ENCODE measurements around the gene VWC2L. TPM values are rescaled to one million over a fixed set of nuclear protein-coding genes. Genes with fewer than 3 reads are reported as not detected.

The VWC2L gene
- polyA plus RNA-seq, 1 donor, result 0.03 TPM

DNA sequence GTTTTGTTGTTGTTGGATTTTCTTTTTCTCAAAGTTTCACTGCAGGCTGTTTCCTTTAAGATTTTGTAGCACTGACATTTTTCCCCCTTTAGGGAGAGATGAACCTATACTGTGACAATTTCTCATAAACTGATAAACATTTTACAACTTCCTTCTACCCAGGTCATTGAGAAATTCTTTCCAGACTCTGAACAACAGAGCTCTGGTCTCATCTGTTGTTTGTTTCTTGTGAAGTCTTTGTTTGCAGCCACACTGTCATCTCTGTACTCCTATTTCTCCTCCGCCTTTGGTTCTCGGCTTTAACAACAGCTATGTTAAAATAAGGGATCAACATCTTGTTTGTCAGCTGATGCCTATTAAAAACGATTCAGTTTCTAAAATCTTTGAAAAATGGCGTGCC is 167.6 kb downstream of the VWC2L start:
- no peak overlapping the region for H3K4me3 ChIP-seq (ENCODE audit: low read length)
- H3K27me3 ChIP-seq (ENCODE audit: control insufficient read depth, insufficient read depth, low read length), result no peaks in the 10 kb centered on the region
- H3K9me3 ChIP-seq (ENCODE audit: control insufficient read depth, low read depth, low read length), result no peaks in the 10 kb centered on the region
- DNase-seq, result no peak
- H3K36me3 ChIP-seq (ENCODE audit: control insufficient read depth, insufficient read depth, low read length), result no peaks in the 10 kb centered on the region
- H3K4me1 ChIP-seq (ENCODE audit: control insufficient read depth, insufficient read depth, low read length), result no peaks in the 10 kb centered on the region
- WGBS (ENCODE audit: insufficient coverage, low lambda C conversion rate), result no CpG with 5 or more reads among the region's 4 CpGs
- no peak overlapping the region for H3K27ac ChIP-seq (ENCODE audit: low read length)

DNA sequence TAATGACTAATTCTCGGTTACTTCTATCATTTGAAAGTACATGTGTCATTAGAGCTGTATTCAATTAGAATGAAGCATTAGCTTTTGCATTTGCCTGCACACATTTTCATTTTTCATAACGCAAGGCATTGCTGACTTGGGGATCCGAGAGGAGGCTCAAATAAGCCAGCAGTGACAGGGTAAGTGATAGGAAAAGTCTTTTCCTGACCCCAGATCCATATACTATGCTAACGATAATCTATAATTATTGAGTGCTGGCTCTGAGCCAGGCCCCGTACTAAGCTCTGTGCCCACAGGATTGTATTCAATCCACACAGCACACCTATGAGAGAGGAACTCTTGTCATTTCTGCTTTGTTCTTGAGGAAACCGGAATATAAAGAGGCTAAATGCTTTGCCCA is 168.2 kb downstream of the VWC2L start:
- no peak overlapping the region for H3K4me3 ChIP-seq (ENCODE audit: low read length)
- H3K9me3 ChIP-seq (ENCODE audit: control insufficient read depth, low read depth, low read length), result no peaks in the 10 kb centered on the region
- no peaks in the 10 kb centered on the region for H3K36me3 ChIP-seq (ENCODE audit: control insufficient read depth, insufficient read depth, low read length)
- H3K4me1 ChIP-seq (ENCODE audit: control insufficient read depth, insufficient read depth, low read length), result no peaks in the 10 kb centered on the region
- 100% methylated on average over 1 of the region's 6 CpGs for WGBS (ENCODE audit: insufficient coverage, low lambda C conversion rate)
- H3K27me3 ChIP-seq (ENCODE audit: control insufficient read depth, insufficient read depth, low read length), result no peaks in the 10 kb centered on the region
- no peak overlapping the region for H3K27ac ChIP-seq (ENCODE audit: low read length)
- no peak for DNase-seq

DNA sequence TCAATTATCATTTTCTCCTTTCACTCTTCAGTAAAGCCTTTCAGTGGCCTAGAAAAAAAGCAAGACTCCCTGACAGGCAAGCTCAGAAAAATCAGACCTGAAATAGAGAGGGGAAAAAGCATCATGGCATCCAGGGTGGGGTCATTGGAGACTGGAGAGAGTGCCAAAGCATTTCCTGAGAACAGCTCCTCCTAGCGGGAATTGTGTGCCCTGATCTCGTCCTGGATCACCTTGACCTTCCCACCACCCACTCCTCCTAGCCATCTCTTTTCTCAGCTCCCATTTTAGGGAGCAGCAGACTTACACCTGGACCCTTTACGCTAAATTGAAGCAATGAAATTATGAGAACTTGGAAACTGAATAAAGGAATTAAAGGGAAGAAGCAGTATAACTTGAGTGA is 176.6 kb downstream of the VWC2L start:
- no peak for DNase-seq
- Histone ChIP-seq H3K36me3 (ENCODE audit: control insufficient read depth, insufficient read depth, low read length) (no peaks in the 10 kb centered on the region), H3K27me3 (ENCODE audit: control insufficient read depth, insufficient read depth, low read length) (no peaks in the 10 kb centered on the region), H3K4me3 (ENCODE audit: low read length) (no peak overlapping the region), H3K27ac (ENCODE audit: low read length) (no peak overlapping the region), H3K9me3 (ENCODE audit: control insufficient read depth, low read depth, low read length) (no peaks in the 10 kb centered on the region), H3K4me1 (ENCODE audit: control insufficient read depth, insufficient read depth, low read length) (no peaks in the 10 kb centered on the region)
- WGBS (ENCODE audit: insufficient coverage, low lambda C conversion rate), result no CpG with 5 or more reads among the region's 3 CpGs

DNA sequence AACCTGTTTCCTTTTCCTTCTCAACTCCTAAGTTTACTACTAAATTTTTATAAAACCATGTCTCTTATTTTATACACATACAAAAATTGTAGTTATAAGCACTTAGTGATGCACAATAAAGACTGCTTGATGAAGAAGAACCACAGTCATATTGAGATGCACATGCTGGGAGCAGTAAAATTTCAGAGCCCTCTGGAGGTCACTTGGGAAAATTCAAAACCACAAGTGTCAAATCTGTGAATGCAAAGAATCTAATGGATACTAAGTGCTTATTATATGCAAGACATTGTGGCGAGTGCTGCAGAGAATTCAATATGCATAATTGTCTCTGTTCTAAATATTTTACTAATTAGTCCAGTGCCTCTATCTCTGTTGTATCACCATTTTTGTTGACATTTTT is 180.5 kb downstream of the VWC2L start:
- H3K4me3 ChIP-seq (ENCODE audit: low read length), result no peak overlapping the region
- no CpG with 5 or more reads among the region's 1 CpG for WGBS (ENCODE audit: insufficient coverage, low lambda C conversion rate)
- H3K27ac ChIP-seq (ENCODE audit: low read length), result no peak overlapping the region
- H3K27me3 ChIP-seq (ENCODE audit: control insufficient read depth, insufficient read depth, low read length), result no peaks in the 10 kb centered on the region
- H3K9me3 ChIP-seq (ENCODE audit: control insufficient read depth, low read depth, low read length), result no peaks in the 10 kb centered on the region
- DNase-seq, result no peak
- H3K4me1 ChIP-seq (ENCODE audit: control insufficient read depth, insufficient read depth, low read length), result no peaks in the 10 kb centered on the region
- H3K36me3 ChIP-seq (ENCODE audit: control insufficient read depth, insufficient read depth, low read length), result no peaks in the 10 kb centered on the region

DNA sequence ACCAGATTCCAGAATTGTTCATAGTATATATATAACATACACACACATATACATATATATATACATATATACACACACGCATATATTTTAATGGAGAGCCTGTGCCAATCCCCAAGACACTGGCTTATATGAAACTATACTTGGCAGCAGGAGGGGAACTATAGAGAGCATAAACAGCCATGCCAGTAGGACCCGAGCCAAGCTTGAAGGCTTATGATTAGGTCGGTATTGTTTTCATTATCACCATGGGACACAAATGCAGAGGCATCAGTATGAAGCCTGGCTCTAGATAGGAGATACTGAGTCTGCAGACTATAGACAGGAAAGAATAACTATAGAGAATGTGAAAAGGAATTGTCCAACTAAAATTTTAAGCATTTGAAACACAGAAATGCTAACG is 181.2 kb downstream of the VWC2L start:
- no peak overlapping the region for H3K4me3 ChIP-seq (ENCODE audit: low read length)
- H3K27me3 ChIP-seq (ENCODE audit: control insufficient read depth, insufficient read depth, low read length), result no peaks in the 10 kb centered on the region
- no peak overlapping the region for H3K27ac ChIP-seq (ENCODE audit: low read length)
- DNase-seq, result no peak
- WGBS (ENCODE audit: insufficient coverage, low lambda C conversion rate), result 76% methylated on average over 2 of the region's 4 CpGs
- H3K4me1 ChIP-seq (ENCODE audit: control insufficient read depth, insufficient read depth, low read length), result no peaks in the 10 kb centered on the region
- H3K9me3 ChIP-seq (ENCODE audit: control insufficient read depth, low read depth, low read length), result no peaks in the 10 kb centered on the region
- H3K36me3 ChIP-seq (ENCODE audit: control insufficient read depth, insufficient read depth, low read length), result no peaks in the 10 kb centered on the region

DNA sequence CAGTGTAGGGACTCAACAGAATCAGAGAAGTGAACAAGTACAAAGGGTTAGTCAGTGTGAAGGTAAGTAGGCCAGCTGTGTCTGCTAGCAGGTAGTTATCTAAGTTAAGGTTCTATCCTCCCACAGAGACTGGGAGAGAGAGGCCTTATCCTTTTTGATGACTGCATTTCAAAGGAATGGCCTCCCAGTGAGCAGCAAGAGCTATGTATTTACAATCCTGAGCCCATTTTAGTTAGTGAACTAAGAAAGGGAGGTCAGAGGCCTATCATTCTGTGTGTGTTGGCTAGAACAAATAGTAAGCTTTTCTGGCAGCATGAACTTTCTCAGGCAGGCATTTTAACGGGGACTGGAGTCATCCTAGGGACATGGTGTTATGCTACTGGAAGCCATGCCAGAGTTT is 182.9 kb downstream of the VWC2L start:
- H3K4me1 ChIP-seq (ENCODE audit: control insufficient read depth, insufficient read depth, low read length), result no peaks in the 10 kb centered on the region
- H3K27me3 ChIP-seq (ENCODE audit: control insufficient read depth, insufficient read depth, low read length), result no peaks in the 10 kb centered on the region
- no peaks in the 10 kb centered on the region for H3K9me3 ChIP-seq (ENCODE audit: control insufficient read depth, low read depth, low read length)
- no peak overlapping the region for H3K4me3 ChIP-seq (ENCODE audit: low read length)
- no peaks in the 10 kb centered on the region for H3K36me3 ChIP-seq (ENCODE audit: control insufficient read depth, insufficient read depth, low read length)
- no peak overlapping the region for H3K27ac ChIP-seq (ENCODE audit: low read length)
- 17% methylated on average over 1 of the region's 1 CpG for WGBS (ENCODE audit: insufficient coverage, low lambda C conversion rate)
- DNase-seq, result no peak

DNA sequence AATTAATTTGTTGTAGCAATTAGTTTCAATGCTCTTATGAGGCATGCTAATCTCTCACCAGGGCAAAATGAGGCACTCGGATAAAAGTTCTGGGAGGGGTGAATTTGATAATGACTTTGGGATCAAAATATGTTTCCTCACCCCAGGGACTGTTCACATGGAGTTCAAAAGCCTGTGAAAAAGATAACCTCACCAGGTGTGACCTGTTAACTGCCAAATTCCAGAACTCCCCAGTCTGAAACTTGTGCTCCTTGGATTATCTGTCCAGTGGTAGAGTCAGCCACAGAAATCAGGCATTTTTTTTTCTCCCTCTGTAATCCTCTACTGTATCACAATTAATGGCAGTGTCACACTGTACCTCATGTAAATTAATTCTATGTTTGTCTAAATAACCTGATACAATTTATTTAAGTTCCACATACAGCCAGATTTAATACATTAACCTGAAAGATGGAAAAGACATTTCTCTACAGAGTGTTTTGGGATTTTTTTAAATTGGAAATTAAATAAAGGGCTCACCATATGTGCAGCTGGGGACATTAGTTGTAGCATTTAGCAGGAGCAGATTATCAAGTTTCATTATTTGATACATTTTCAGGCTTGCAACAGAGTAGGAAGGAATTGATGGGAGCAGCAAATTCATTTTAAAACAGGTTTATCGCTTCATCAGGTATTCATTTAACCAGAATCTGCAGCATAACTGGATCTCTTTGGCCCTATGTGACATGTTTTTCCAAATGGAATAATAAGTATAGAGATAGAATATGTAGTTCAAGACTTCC is 191.2 kb downstream of the VWC2L start:
- Histone ChIP-seq H3K4me1 (ENCODE audit: control insufficient read depth, insufficient read depth, low read length) (no peaks in the 10 kb centered on the region), H3K4me3 (ENCODE audit: low read length) (no peak overlapping the region), H3K27me3 (ENCODE audit: control insufficient read depth, insufficient read depth, low read length) (no peaks in the 10 kb centered on the region), H3K27ac (ENCODE audit: low read length) (no peak overlapping the region), H3K36me3 (ENCODE audit: control insufficient read depth, insufficient read depth, low read length) (no peaks in the 10 kb centered on the region), H3K9me3 (ENCODE audit: control insufficient read depth, low read depth, low read length) (no peaks in the 10 kb centered on the region)
- DNase-seq, result no peak
- 100% methylated on average over 1 of the region's 2 CpGs for WGBS (ENCODE audit: insufficient coverage, low lambda C conversion rate)

DNA sequence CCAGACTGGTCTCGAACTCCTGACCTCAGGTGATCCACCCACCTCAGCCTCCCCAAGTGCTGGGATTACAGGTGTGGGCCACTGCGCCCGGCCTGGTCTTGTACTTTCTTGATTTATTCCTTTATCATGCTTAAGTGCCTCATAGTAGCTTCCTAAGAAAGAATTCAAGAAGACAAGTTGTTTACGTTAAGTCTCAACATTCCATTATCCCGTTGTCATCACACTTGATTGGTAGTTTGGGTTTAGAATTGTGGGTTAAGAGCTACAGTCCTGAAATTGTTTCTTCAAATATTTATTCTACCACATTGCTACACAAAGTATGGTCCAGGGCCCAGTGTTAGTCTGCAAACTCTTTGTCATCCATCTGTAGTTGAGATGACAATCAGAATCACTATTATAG is 194.0 kb downstream of the VWC2L start:
- H3K27ac ChIP-seq (ENCODE audit: low read length), result no peak overlapping the region
- no peak for DNase-seq
- H3K27me3 ChIP-seq (ENCODE audit: control insufficient read depth, insufficient read depth, low read length), result no peaks in the 10 kb centered on the region
- H3K36me3 ChIP-seq (ENCODE audit: control insufficient read depth, insufficient read depth, low read length), result no peaks in the 10 kb centered on the region
- no peaks in the 10 kb centered on the region for H3K4me1 ChIP-seq (ENCODE audit: control insufficient read depth, insufficient read depth, low read length)
- no peaks in the 10 kb centered on the region for H3K9me3 ChIP-seq (ENCODE audit: control insufficient read depth, low read depth, low read length)
- H3K4me3 ChIP-seq (ENCODE audit: low read length), result no peak overlapping the region
- 40% methylated on average over 1 of the region's 5 CpGs for WGBS (ENCODE audit: insufficient coverage, low lambda C conversion rate)

DNA sequence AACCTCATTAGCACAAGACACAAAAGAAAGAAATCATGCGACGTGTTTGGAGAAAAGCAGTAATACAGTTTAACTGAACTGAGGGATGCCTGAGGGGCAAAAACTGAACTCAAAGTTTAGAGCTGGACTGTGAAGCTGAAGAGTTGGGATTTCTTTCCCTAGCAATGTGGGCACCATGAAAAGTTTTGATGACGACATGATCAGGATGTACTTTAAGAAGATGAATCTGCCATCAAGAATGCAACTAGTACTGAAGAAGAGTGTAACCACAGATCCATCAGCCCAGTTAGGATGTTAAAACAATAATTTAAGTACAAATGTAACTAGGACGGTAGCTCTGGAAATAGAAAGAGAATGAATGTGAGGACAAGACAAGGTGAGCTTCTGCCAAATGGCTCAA is 196.2 kb downstream of the VWC2L start:
- Histone ChIP-seq H3K36me3 (ENCODE audit: control insufficient read depth, insufficient read depth, low read length) (no peaks in the 10 kb centered on the region), H3K27ac (ENCODE audit: low read length) (no peak overlapping the region), H3K27me3 (ENCODE audit: control insufficient read depth, insufficient read depth, low read length) (no peaks in the 10 kb centered on the region), H3K4me1 (ENCODE audit: control insufficient read depth, insufficient read depth, low read length) (no peaks in the 10 kb centered on the region), H3K9me3 (ENCODE audit: control insufficient read depth, low read depth, low read length) (no peaks in the 10 kb centered on the region), H3K4me3 (ENCODE audit: low read length) (no peak overlapping the region)
- 93% methylated on average over 2 of the region's 4 CpGs for WGBS (ENCODE audit: insufficient coverage, low lambda C conversion rate)
- no peak for DNase-seq

DNA sequence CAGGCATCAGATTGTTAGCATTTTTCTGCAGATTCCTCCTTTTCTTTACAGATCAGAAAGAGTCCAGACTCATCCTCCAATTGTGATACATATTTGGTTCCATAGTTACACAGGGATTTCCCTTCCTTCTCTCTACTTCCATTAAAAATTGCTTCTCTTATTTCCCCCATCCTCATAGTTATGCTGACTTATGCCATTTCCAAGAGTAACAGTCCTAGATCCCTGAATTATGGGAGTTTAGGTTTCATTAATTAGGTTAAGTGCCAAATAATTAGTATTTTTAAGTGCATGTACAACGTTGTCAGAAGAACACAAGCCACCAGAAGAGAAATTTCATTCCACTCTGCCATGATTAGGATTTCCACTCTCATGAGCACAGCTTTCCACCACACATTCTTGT is 200.2 kb downstream of the VWC2L start:
- no CpG with 5 or more reads among the region's 1 CpG for WGBS (ENCODE audit: insufficient coverage, low lambda C conversion rate)
- no peak for DNase-seq
- Histone ChIP-seq H3K4me1 (ENCODE audit: control insufficient read depth, insufficient read depth, low read length) (no peaks in the 10 kb centered on the region), H3K4me3 (ENCODE audit: low read length) (no peak overlapping the region), H3K36me3 (ENCODE audit: control insufficient read depth, insufficient read depth, low read length) (no peaks in the 10 kb centered on the region), H3K27ac (ENCODE audit: low read length) (no peak overlapping the region), H3K9me3 (ENCODE audit: control insufficient read depth, low read depth, low read length) (no peaks in the 10 kb centered on the region), H3K27me3 (ENCODE audit: control insufficient read depth, insufficient read depth, low read length) (no peaks in the 10 kb centered on the region)

DNA sequence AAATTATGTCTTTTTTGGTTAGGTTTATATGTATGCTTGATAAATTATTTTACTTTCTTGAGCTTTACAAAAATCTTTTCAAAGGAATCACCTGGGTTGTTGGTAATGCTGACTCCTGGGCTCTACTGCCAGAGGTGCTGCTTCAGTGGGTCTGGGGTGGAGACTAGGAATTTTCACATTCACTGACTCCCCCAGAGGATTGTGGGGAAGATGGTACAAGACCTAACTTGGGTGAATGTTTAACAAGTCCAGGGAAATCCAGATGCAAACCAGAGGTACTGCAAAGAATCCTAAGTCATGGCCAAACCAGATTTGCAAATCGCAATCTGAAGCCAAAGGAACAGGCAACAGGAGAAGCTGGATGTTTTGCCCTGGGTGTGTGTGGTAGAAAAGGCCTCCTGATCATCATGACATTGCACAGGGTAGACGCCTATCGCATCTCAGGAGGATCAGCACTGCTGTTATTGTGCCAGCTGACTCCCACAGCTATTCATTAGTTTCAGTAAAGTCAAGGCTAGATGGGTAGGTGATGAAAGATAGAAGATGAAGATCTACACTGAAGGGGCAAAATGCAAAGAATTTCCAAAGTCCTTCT is 213.4 kb downstream of the VWC2L start:
- H3K4me3 ChIP-seq (ENCODE audit: low read length), result no peak overlapping the region
- H3K4me1 ChIP-seq (ENCODE audit: control insufficient read depth, insufficient read depth, low read length), result no peaks in the 10 kb centered on the region
- DNase-seq, result no peak
- H3K27ac ChIP-seq (ENCODE audit: low read length), result no peak overlapping the region
- no CpG with 5 or more reads among the region's 3 CpGs for WGBS (ENCODE audit: insufficient coverage, low lambda C conversion rate)
- H3K9me3 ChIP-seq (ENCODE audit: control insufficient read depth, low read depth, low read length), result no peaks in the 10 kb centered on the region
- H3K36me3 ChIP-seq (ENCODE audit: control insufficient read depth, insufficient read depth, low read length), result no peaks in the 10 kb centered on the region
- no peaks in the 10 kb centered on the region for H3K27me3 ChIP-seq (ENCODE audit: control insufficient read depth, insufficient read depth, low read length)

Measured in large intestine (tissue), 3 donors.